ENCODE measurements around the gene PPIL4.

DNA sequence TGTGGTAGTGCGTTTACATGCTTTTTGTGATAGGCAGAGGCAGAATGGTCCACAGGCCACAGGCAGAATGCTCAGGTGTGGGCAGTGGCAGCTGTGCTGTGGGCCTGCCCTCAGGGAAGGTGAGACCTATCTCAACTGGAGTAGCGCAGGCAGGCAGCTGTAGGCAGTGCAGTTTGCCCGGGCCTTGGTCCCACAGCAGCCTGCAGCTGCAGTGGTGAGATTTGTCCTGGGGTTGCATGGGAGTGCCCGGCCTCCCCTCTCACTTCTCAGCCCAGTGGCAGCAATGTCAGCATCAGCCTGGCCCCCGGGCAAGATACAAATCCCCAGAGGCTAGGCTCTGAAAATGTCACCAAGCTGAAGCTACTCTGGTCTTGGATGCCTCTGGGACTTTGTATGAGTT lies 6.1 kb upstream of the PPIL4 start:
- TF ChIP-seq, protein P1, sequence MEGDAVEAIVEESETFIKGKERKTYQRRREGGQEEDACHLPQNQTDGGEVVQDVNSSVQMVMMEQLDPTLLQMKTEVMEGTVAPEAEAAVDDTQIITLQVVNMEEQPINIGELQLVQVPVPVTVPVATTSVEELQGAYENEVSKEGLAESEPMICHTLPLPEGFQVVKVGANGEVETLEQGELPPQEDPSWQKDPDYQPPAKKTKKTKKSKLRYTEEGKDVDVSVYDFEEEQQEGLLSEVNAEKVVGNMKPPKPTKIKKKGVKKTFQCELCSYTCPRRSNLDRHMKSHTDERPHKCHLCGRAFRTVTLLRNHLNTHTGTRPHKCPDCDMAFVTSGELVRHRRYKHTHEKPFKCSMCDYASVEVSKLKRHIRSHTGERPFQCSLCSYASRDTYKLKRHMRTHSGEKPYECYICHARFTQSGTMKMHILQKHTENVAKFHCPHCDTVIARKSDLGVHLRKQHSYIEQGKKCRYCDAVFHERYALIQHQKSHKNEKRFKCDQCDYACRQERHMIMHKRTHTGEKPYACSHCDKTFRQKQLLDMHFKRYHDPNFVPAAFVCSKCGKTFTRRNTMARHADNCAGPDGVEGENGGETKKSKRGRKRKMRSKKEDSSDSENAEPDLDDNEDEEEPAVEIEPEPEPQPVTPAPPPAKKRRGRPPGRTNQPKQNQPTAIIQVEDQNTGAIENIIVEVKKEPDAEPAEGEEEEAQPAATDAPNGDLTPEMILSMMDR (conservative IDR thresholded peaks at IDR 0.05; ENCODE audit: low read length), result no peak
- no peak for TF ChIP-seq EZH2phosphoT487 (IDR thresholded peaks at IDR 0.05; ENCODE audit: borderline replicate concordance, low read depth, low read length)

All from OCI-LY7 (cell line).